ENCODE data around the gene MAGEC2.

MAGEC2 gene

GRCh38 chrX:142250502-142250901, 45.4 kb upstream of the MAGEC2 start:
- no peak overlapping the region for H3K27ac ChIP-seq (replicated peaks)
- no peak overlapping the region for H3K4me3 ChIP-seq (replicated peaks; ENCODE audit: insufficient read depth, low read length)
- H3K27me3 ChIP-seq (ENCODE audit: insufficient read depth, poor library complexity, severe bottlenecking): no peaks in the 10 kb centered on the region
- no peak for TF ChIP-seq SPI1 (IDR thresholded peaks at IDR 0.05; ENCODE audit: borderline replicate concordance, low read depth)
- no peak for TF ChIP-seq POLR2AphosphoS5 (IDR thresholded peaks at IDR 0.05; ENCODE audit: low read depth)
- no peak for TF ChIP-seq REST (IDR thresholded peaks at IDR 0.05; ENCODE audit: insufficient replicate concordance, low read depth)
- TF ChIP-seq GABPA (IDR thresholded peaks at IDR 0.05; ENCODE audit: low read depth): no peak
- no peak for TF ChIP-seq CTCF (IDR thresholded peaks at IDR 0.05; ENCODE audit: insufficient read depth, low read length)
- DNase-seq (ENCODE audit: low read depth in 1 of 2, low spot score in 1 of 2): no peak

GRCh38 chrX:142249721-142250120, 44.6 kb upstream of the MAGEC2 start:
- TF ChIP-seq POLR2AphosphoS5 (IDR thresholded peaks at IDR 0.05; ENCODE audit: low read depth): no peak
- TF ChIP-seq GABPA (IDR thresholded peaks at IDR 0.05; ENCODE audit: low read depth): no peak
- no peak for TF ChIP-seq SPI1 (IDR thresholded peaks at IDR 0.05; ENCODE audit: borderline replicate concordance, low read depth)
- no peak for TF ChIP-seq REST (IDR thresholded peaks at IDR 0.05; ENCODE audit: insufficient replicate concordance, low read depth)
- H3K27ac ChIP-seq (replicated peaks): no peak overlapping the region
- no peak overlapping the region for H3K4me3 ChIP-seq (replicated peaks; ENCODE audit: insufficient read depth, low read length)
- no peak for DNase-seq (ENCODE audit: low read depth in 1 of 2, low spot score in 1 of 2)
- H3K27me3 ChIP-seq (ENCODE audit: insufficient read depth, poor library complexity, severe bottlenecking): no peaks in the 10 kb centered on the region

GRCh38 chrX:142244568-142244967, 39.5 kb upstream of the MAGEC2 start:
- Histone ChIP-seq H3K27ac (replicated peaks) (no peak overlapping the region), H3K27me3 (ENCODE audit: insufficient read depth, poor library complexity, severe bottlenecking) (no peaks in the 10 kb centered on the region), H3K4me3 (replicated peaks; ENCODE audit: insufficient read depth, low read length) (no peak overlapping the region)
- TF ChIP-seq GABPA (IDR thresholded peaks at IDR 0.05; ENCODE audit: low read depth) (no peak), SPI1 (IDR thresholded peaks at IDR 0.05; ENCODE audit: borderline replicate concordance, low read depth) (no peak), CTCF (IDR thresholded peaks at IDR 0.05; ENCODE audit: insufficient read depth, low read length) (no peak), REST (IDR thresholded peaks at IDR 0.05; ENCODE audit: insufficient replicate concordance, low read depth) (no peak), POLR2AphosphoS5 (IDR thresholded peaks at IDR 0.05; ENCODE audit: low read depth) (no peak)
- no peak for DNase-seq (ENCODE audit: low read depth in 1 of 2, low spot score in 1 of 2)

Data from HL-60 (cell line).